PC-9 (cell line): Measurements from ENCODE around the gene ATP10A. TPM values are rescaled to one million over a fixed set of nuclear protein-coding genes. Genes with fewer than 3 reads are reported as not detected.

Experiments used
- BruUV-seq: library from RNA; stranded (reverse); fragments of 400-500 nt; replicated peaks from 2 replicates; lab custom pipeline; 2021; lab: Mats Ljungman, UMichigan
- CTCF ChIA-PET: fragments of 300-600 bp; sonication (Branson Sonifier 250); formaldehyde crosslinking; loops from one replicate; lab custom pipeline; 2022; ENCODE audit warnings: antibody characterized with exemption; lab: Charles Lee
- POLR2A ChIA-PET: fragments of 300-600 bp; sonication (Branson Sonifier 250); formaldehyde crosslinking; loops from one replicate; lab custom pipeline; 2022; ENCODE audit warnings: antibody characterized with exemption; ENCODE audit not compliant: unreplicated experiment; lab: Charles Lee
- DNase-seq, 2 experiments: peaks; one replicate each; pipeline versions ENCODE4 v3.0.0 to v3.0.0-alpha.2; 2015 to 2022; ENCODE audit warnings: mixed read lengths in 1 of 2
- H2AFZ ChIP-seq: fragments of 200-600 bp; sonication (generic); 2 replicates; pipeline ENCODE4 v1.8.1; 2017; ENCODE audit warnings: antibody characterized with exemption
- H3F3A ChIP-seq: fragments of 200-600 bp; sonication (generic); 2 replicates; pipeline ENCODE4 v1.8.1; 2017; ENCODE audit warnings: antibody characterized with exemption, mild to moderate bottlenecking, low read depth; ENCODE audit not compliant: insufficient read depth
- H3K27ac ChIP-seq: fragments of 200-600 bp; sonication (generic); 2 replicates; pipeline ENCODE4 v1.6.1; 2016; ENCODE audit warnings: mixed run types
- H3K27me3 ChIP-seq: fragments of 200-600 bp; sonication (generic); 2 replicates; pipeline ENCODE4 v1.6.1; 2016; ENCODE audit warnings: low read depth, mixed run types; ENCODE audit not compliant: insufficient read depth
- H3K36me3 ChIP-seq: fragments of 200-600 bp; sonication (generic); 2 replicates; pipeline ENCODE4 v1.6.1; 2016; ENCODE audit warnings: low read depth, mixed run types
- H3K4me1 ChIP-seq: fragments of 200-600 bp; sonication (generic); replicated peaks from 2 replicates; pipeline ENCODE4 v1.6.1; 2016; ENCODE audit warnings: mixed run types; ENCODE audit not compliant: insufficient read depth
- H3K4me2 ChIP-seq: fragments of 200-600 bp; sonication (generic); 2 replicates; pipeline ENCODE4 v1.6.1; 2017; ENCODE audit warnings: mixed run types
- H3K4me3 ChIP-seq: fragments of 200-600 bp; sonication (generic); 2 replicates; pipeline ENCODE4 v1.6.1; 2016; ENCODE audit warnings: mixed run types
- H3K79me2 ChIP-seq: fragments of 200-600 bp; sonication (generic); 2 replicates; pipeline ENCODE4 v1.6.1; 2017; ENCODE audit warnings: low read depth, mixed run types
- H3K9me2 ChIP-seq: fragments of 200-600 bp; sonication (generic); 2 replicates; pipeline ENCODE4 v1.8.1; 2017; ENCODE audit warnings: mild to moderate bottlenecking; ENCODE audit not compliant: insufficient read depth
- H3K9me3 ChIP-seq: fragments of 200-600 bp; sonication (generic); 2 replicates; pipeline ENCODE4 v1.8.1; 2016; ENCODE audit warnings: low read depth; ENCODE audit not compliant: insufficient read depth
- H4K20me1 ChIP-seq: fragments of 200-600 bp; sonication (generic); 2 replicates; pipeline ENCODE4 v1.8.1; 2017; ENCODE audit not compliant: insufficient read depth
- EZH2 ChIP-seq: fragments of 200-600 bp; sonication (generic); IDR thresholded peaks from 2 replicates; pipeline ENCODE4 v1.8.0; 2017; ENCODE audit warnings: antibody characterized with exemption, low read depth
- intact Hi-C: fragments of 100-400 bp; cut with micrococcal nuclease; formaldehyde crosslinking; loops from one replicate; pipeline ENCODE4 v1.10.0; 2022; ENCODE audit not compliant: unreplicated experiment
- total RNA-seq: library from RNA; stranded (reverse); gene quantifications from 2 replicates; pipeline ENCODE4 v1.2.3, GENCODE V29; 2021
- TF ChIP-seq, protein P1 (sequence below): fragments of 200-600 bp; sonication (generic); conservative IDR thresholded peaks from 2 replicates; pipeline ENCODE4 v1.6.1; 2017; ENCODE audit warnings: mixed run types, antibody characterized with exemption, mild to moderate bottlenecking, moderate library complexity

ATP10A gene
- total RNA-seq, 1 experiment from 2014 or later = not detected

DNA sequence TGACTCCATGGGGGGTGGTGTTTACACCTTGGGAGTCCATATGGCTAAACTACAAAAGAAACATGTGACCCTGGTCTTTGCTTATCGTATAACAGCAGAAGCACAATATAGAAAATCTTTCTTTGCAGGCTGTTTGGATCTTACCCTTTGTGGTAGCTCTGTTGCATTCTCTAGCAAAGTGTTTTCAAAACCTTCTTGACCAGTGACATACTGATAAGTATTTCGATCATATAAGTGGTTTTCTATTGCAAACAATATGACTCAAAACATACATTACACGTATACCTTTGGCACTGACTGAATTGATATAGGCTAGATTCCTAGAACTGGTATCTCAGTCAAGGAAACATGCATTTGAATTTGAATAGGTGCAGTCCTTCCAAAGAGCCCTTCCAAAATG lies 24.7 kb upstream of the ATP10A start:
- no peak for DNase-seq
- H2AFZ ChIP-seq = no peak overlapping the region
- H3K27ac ChIP-seq = no peak overlapping the region
- POLR2A ChIA-PET = no interaction called here
- H3K36me3 ChIP-seq = no peaks in the 10 kb centered on the region
- CTCF ChIA-PET = no interaction called here
- H3K9me2 ChIP-seq = no peaks in the 10 kb centered on the region
- no peak overlapping the region for H3K4me2 ChIP-seq
- intact Hi-C loops = no loop called here
- no TSS peak for BruUV-seq
- no peaks in the 10 kb centered on the region for H3K9me3 ChIP-seq
- H3K79me2 ChIP-seq = no peaks in the 10 kb centered on the region
- H4K20me1 ChIP-seq = no peaks in the 10 kb centered on the region
- no peaks in the 10 kb centered on the region for H3K4me1 ChIP-seq
- TF ChIP-seq EZH2 = no peak
- TF ChIP-seq, protein P1, sequence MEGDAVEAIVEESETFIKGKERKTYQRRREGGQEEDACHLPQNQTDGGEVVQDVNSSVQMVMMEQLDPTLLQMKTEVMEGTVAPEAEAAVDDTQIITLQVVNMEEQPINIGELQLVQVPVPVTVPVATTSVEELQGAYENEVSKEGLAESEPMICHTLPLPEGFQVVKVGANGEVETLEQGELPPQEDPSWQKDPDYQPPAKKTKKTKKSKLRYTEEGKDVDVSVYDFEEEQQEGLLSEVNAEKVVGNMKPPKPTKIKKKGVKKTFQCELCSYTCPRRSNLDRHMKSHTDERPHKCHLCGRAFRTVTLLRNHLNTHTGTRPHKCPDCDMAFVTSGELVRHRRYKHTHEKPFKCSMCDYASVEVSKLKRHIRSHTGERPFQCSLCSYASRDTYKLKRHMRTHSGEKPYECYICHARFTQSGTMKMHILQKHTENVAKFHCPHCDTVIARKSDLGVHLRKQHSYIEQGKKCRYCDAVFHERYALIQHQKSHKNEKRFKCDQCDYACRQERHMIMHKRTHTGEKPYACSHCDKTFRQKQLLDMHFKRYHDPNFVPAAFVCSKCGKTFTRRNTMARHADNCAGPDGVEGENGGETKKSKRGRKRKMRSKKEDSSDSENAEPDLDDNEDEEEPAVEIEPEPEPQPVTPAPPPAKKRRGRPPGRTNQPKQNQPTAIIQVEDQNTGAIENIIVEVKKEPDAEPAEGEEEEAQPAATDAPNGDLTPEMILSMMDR = no peak
- no peaks in the 10 kb centered on the region; the same call in none of the 2 replicates for H3K27me3 ChIP-seq
- no peaks in the 10 kb centered on the region for H3F3A ChIP-seq
- no peak overlapping the region for H3K4me3 ChIP-seq

- CTCF ChIA-PET = no interaction called here
- Histone ChIP-seq H3K79me2 (no peaks in the 10 kb centered on the region), H3K27ac (no peak overlapping the region), H3K4me1 (no peaks in the 10 kb centered on the region), H3F3A (no peaks in the 10 kb centered on the region), H3K27me3 (no peaks in the 10 kb centered on the region; the same call in 1 of the 2 replicates), H3K36me3 (no peaks in the 10 kb centered on the region), H3K4me2 (no peak overlapping the region), H3K9me2 (no peaks in the 10 kb centered on the region), H4K20me1 (no peaks in the 10 kb centered on the region), H3K4me3 (no peak overlapping the region), H2AFZ (no peak overlapping the region), H3K9me3 (no peaks in the 10 kb centered on the region)
- TF ChIP-seq, protein P1 = no peak
- TF ChIP-seq EZH2 = no peak
- POLR2A ChIA-PET = no interaction called here
- BruUV-seq = no TSS peak
- no peak for DNase-seq
- intact Hi-C loops = no loop called here
Measured at GRCh38 chr15:25886498-25887140, 23.5 kb upstream of the ATP10A start.

DNA sequence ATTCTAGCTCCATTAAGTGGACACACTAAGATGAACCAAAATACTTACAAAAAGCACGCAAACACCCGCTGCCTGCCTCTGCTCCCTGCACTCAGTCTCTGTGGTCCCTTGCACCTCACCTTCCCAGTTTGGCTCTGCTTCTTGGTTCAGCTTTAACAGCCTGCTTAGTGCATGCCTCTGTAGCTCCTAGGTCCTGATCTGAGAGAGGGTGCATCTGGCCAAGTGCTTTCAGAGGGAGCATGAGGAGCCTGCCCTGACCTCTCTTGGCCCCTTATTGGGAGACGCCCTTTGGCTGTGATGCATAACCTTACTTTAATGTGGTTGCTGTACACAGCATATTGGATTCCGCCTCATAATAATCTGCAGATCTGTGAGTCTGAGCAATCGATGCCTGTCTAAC lies 21.2 kb upstream of the ATP10A start:
- Histone ChIP-seq H3K4me3 (no peak overlapping the region), H3K4me2 (no peak overlapping the region)

More for the DNA sequence above, 21.2 kb upstream of the ATP10A start:
- no TSS peak for BruUV-seq
- no peak for TF ChIP-seq EZH2
- TF ChIP-seq, protein P1 = no peak
- no peaks in the 10 kb centered on the region for H3K27me3 ChIP-seq
- no peak for DNase-seq
- ChIA-PET POLR2A (no interaction called here), CTCF (no interaction called here)
- H4K20me1 ChIP-seq = no peaks in the 10 kb centered on the region
- intact Hi-C loops = no loop called here
- H2AFZ ChIP-seq = no peak overlapping the region
- H3K36me3 ChIP-seq = no peaks in the 10 kb centered on the region
- no peaks in the 10 kb centered on the region for H3K4me1 ChIP-seq
- H3K79me2 ChIP-seq = no peaks in the 10 kb centered on the region
- H3F3A ChIP-seq = no peaks in the 10 kb centered on the region
- H3K9me2 ChIP-seq = no peaks in the 10 kb centered on the region
- no peak overlapping the region for H3K27ac ChIP-seq
- H3K9me3 ChIP-seq = no peaks in the 10 kb centered on the region
